Liver (tissue), 3 donors: ENCODE results near the gene ADM2.

Experiments
- CTCF ChIP-seq: fragments of 150-350 bp; IDR thresholded peaks from 2 replicates; pipeline ENCODE4 v1.5.1; 2017; ENCODE audit warnings: improper control_type of control experiment, low read depth, low read length; ENCODE audit not compliant: missing input control
- FOXA1 ChIP-seq: IDR thresholded peaks from 2 replicates; pipeline ENCODE4 v1.6.1; 2016; ENCODE audit warnings: antibody characterized with exemption
- GABPA ChIP-seq, 2 donors: IDR thresholded peaks in 1 of 2; conservative IDR thresholded peaks in 1 of 2; 2 replicates each; pipeline ENCODE4 v1.6.1; 2016; ENCODE audit warnings: antibody characterized with exemption in 2 of 2, mild to moderate bottlenecking in 1 of 2, moderate library complexity in 1 of 2
- HNF4A ChIP-seq, 2 donors: conservative IDR thresholded peaks; 2 replicates each; pipeline ENCODE4 v1.6.1; 2016; ENCODE audit warnings: antibody characterized with exemption in 2 of 2, mild to moderate bottlenecking in 2 of 2
- HNF4G ChIP-seq: IDR thresholded peaks from 2 replicates; pipeline ENCODE4 v1.6.1; 2016; ENCODE audit warnings: antibody characterized with exemption
- JUND ChIP-seq, 2 donors: IDR thresholded peaks; 2 replicates each; pipeline ENCODE4 v1.6.1; 2016; ENCODE audit warnings: antibody characterized with exemption in 2 of 2
- MAX ChIP-seq: IDR thresholded peaks from 2 replicates; pipeline ENCODE4 v1.6.1; 2016; ENCODE audit warnings: antibody characterized with exemption
- RAD21 ChIP-seq, 2 donors: IDR thresholded peaks; 2 replicates each; pipeline ENCODE4 v1.6.1; 2016; ENCODE audit warnings: antibody characterized with exemption in 2 of 2, mild to moderate bottlenecking in 2 of 2
- REST ChIP-seq: IDR thresholded peaks from 2 replicates; pipeline ENCODE4 v1.6.1; 2016; ENCODE audit warnings: antibody characterized with exemption, mild to moderate bottlenecking
- SP1 ChIP-seq: IDR thresholded peaks from 2 replicates; pipeline ENCODE4 v1.6.1; 2018; ENCODE audit warnings: antibody characterized with exemption, mild to moderate bottlenecking
- TAF1 ChIP-seq: conservative IDR thresholded peaks from 2 replicates; pipeline ENCODE4 v1.6.1; 2016; ENCODE audit warnings: antibody characterized with exemption, mild to moderate bottlenecking
- YY1 ChIP-seq: IDR thresholded peaks from 2 replicates; pipeline ENCODE4 v1.6.1; 2016; ENCODE audit warnings: antibody characterized with exemption, mild to moderate bottlenecking
- donor health status: healthy.
- donor health status: healthy.

- TF ChIP-seq CTCF (no peak), TAF1 (no peak), JUND (IDR thresholded peaks at IDR 0.05) (no peak), REST (no peak), SP1 (no peak), RAD21 (IDR thresholded peaks at IDR 0.05) (no peak), GABPA (IDR thresholded peaks at IDR 0.05 in 1 of 2, conservative IDR thresholded peaks at IDR 0.05 in 1 of 2) (no peak), MAX (no peak), HNF4G (no peak), YY1 (no peak), HNF4A (conservative IDR thresholded peaks at IDR 0.05) (no peak), FOXA1 (no peak)
Observed at GRCh38 chr22:50463188-50463900, 18.0 kb upstream of the ADM2 start.
